GM12891 (cell line): ENCODE data around the gene PGS1.

Experiments used
- DNase-seq: peaks from one replicate; pipeline ENCODE4 v3.0.0; 2011; ENCODE audit warnings: low spot score; ENCODE audit not compliant: insufficient read length
- FAIRE-seq: peaks from 2 replicates; lab custom pipeline; 2011; peaks lifted over from hg19 to GRCh38; lab: Jason Lieb, UNC
- PAX5 ChIP-seq: IDR thresholded peaks from 2 replicates; pipeline ENCODE4 v1.6.1; 2011; ENCODE audit warnings: low read length, moderate library complexity, mild to moderate bottlenecking; ENCODE audit not compliant: insufficient read depth, severe bottlenecking
- POLR2A ChIP-seq: IDR thresholded peaks from 2 replicates; pipeline ENCODE4 v1.6.1; 2011; ENCODE audit warnings: low read depth, low read length, control low read depth
- POLR2AphosphoS5 ChIP-seq: IDR thresholded peaks from 2 replicates; pipeline ENCODE4 v1.6.1; 2011; ENCODE audit warnings: low read depth, low read length, control low read depth
- POU2F2 ChIP-seq: IDR thresholded peaks from 2 replicates; pipeline ENCODE4 v1.6.1; 2011; ENCODE audit warnings: low read depth, mild to moderate bottlenecking, control low read depth, low read length, moderate library complexity
- SPI1 ChIP-seq: IDR thresholded peaks from 2 replicates; pipeline ENCODE4 v1.6.1; 2011; ENCODE audit warnings: low read depth, low read length, control low read depth
- TAF1 ChIP-seq: IDR thresholded peaks from 2 replicates; pipeline ENCODE4 v1.6.1; 2011; ENCODE audit warnings: low read depth, low read length, control low read depth

PGS1 gene

GRCh38 chr17:78371056-78371455 is 7.4 kb upstream of the PGS1 start:
- no peak for DNase-seq

GRCh38 chr17:78372841-78373240 is 5.6 kb upstream of the PGS1 start:
- TF ChIP-seq PAX5 (no peak), TAF1 (no peak), POLR2AphosphoS5 (no peak), POU2F2 (no peak), POLR2A (no peak), SPI1 (no peak)
- DNase-seq (no peak), FAIRE-seq (no peak)

More at GRCh38 chr17:78371056-78371455, 7.4 kb upstream of the PGS1 start:
- no peak for FAIRE-seq
- no peak for TF ChIP-seq PAX5
- TF ChIP-seq POU2F2: no peak
- no peak for TF ChIP-seq TAF1
- no peak for TF ChIP-seq POLR2AphosphoS5
- TF ChIP-seq POLR2A: no peak
- TF ChIP-seq SPI1: no peak

GRCh38 chr17:78374189-78374588 is 4.3 kb upstream of the PGS1 start:
- TF ChIP-seq TAF1 (no peak), SPI1 (no peak), POLR2A (no peak), PAX5 (no peak), POLR2AphosphoS5 (no peak), POU2F2 (no peak)
- DNase-seq (no peak), FAIRE-seq (no peak)

- FAIRE-seq (no peak), DNase-seq (no peak)
- no peak for TF ChIP-seq POLR2A
- no peak for TF ChIP-seq PAX5
Observed at GRCh38 chr17:78374631-78375274, 3.7 kb upstream of the PGS1 start.

- DNase-seq: no peak
- FAIRE-seq: no peak
- TF ChIP-seq POU2F2 (no peak), POLR2AphosphoS5 (no peak), PAX5 (no peak), POLR2A (no peak), TAF1 (no peak), SPI1 (no peak)
Observed at GRCh38 chr17:78375401-78376151, 2.9 kb upstream of the PGS1 start.

- no peak for DNase-seq
- no peak for FAIRE-seq
- TF ChIP-seq POLR2AphosphoS5 (no peak), SPI1 (peak; percentile 23; the same call in 1 of the 2 replicates)
Observed at GRCh38 chr17:78376161-78376560, 2.3 kb upstream of the PGS1 start.

- no peak for FAIRE-seq
- TF ChIP-seq POLR2A: no peak
- TF ChIP-seq PAX5: no peak
- no peak for TF ChIP-seq TAF1
- no peak for TF ChIP-seq SPI1
- no peak for TF ChIP-seq POLR2AphosphoS5
- no peak for TF ChIP-seq POU2F2
- no peak for DNase-seq
Observed at GRCh38 chr17:78377858-78378224, 608 bp upstream of the PGS1 start.

GRCh38 chr17:78379131-78379491 is 662 bp downstream of the PGS1 start:
- FAIRE-seq (no peak), DNase-seq (no peak)
- no peak for TF ChIP-seq TAF1
- TF ChIP-seq SPI1: no peak
- no peak for TF ChIP-seq POLR2AphosphoS5
- TF ChIP-seq PAX5: no peak
- TF ChIP-seq POU2F2: no peak

GRCh38 chr17:78380370-78380769 is 1.9 kb downstream of the PGS1 start:
- no peak for TF ChIP-seq POU2F2
- TF ChIP-seq POLR2AphosphoS5: no peak
- no peak for TF ChIP-seq PAX5
- no peak for TF ChIP-seq TAF1
- no peak for TF ChIP-seq POLR2A
- no peak for TF ChIP-seq SPI1
- no peak for DNase-seq
- FAIRE-seq: no peak

- no peak for TF ChIP-seq POU2F2
- TF ChIP-seq POLR2A: no peak
- no peak for TF ChIP-seq TAF1
- no peak for TF ChIP-seq POLR2AphosphoS5
- TF ChIP-seq SPI1: no peak
- no peak for TF ChIP-seq PAX5
- no peak for DNase-seq
- FAIRE-seq: no peak
Observed at GRCh38 chr17:78381601-78382232, 3.3 kb downstream of the PGS1 start.
